ENCODE results near the gene MCCC1.
"Not testable (repeated sequence)": the region's sequence is repeated elsewhere in the genome, so short reads cannot be mapped to it uniquely, and the experiment has no call there.

MCCC1 gene

GRCh38 chr3:183103950-183104349 is 4.7 kb upstream of the MCCC1 start:
- DNase-seq (ENCODE audit: low read depth in 2 of 2) = not testable (repeated sequence)

DNA sequence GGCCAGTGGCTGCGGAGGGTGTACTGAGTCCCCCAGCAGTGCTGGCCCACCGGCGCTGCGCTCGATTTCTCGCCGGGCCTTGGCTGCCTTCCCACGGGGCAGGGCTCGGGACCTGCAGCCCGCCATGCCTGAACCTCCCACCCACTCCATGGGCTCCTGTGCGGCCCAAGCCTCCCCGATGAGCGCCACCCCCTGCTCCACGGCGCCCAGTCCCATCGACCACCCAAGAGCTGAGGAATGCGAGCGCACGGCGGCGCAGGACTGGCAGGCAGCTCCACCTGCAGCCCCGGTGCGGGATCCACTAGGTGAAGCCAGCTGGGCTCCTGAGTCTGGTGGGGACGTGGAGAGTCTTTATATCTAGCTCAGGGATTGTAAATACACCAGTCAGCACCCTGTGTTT is 1.7 kb upstream of the MCCC1 start:
- not testable (repeated sequence) for DNase-seq (ENCODE audit: low read depth in 2 of 2)

DNA sequence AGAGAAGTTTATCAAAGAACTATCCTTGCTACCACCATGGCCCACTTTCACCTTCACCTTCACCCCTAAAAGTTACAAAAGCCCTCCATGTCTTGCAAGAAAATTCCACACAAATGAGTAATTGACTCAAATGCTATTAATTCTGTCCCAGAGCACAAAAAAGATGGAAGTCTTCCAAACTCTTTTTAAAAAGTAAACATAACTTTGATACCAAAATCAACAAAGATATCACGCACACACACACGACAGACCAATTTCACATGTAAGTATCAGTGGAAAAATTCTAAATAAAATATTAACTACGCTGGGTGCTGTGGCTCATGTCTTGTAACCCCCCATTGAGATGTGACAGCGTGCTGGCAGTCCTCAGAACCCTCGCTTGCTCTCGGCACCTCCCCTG is 1.1 kb upstream of the MCCC1 start:
- DNase-seq (ENCODE audit: low read depth in 2 of 2) = no peak

DNA sequence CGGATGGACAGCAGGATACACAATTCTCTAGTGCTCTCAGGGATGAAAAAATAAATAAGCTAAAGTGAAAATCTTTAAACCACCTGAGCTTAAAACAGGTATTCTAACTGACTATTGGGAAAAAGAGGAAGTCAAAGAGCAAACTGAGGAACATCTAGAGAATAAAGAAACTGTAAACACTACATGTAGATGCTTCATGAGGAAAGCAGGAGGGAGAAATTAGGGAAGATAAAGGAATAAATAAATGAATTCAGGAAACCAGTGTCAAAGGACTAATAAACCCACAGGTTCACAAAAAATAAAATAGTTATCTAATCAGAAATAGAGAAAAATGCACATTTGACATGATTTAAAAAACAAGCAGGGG is 525 bp upstream of the MCCC1 start:
- DNase-seq (ENCODE audit: low read depth in 2 of 2) = no peak

GRCh38 chr3:183098536-183099025 is 715 bp downstream of the MCCC1 start:
- DNase-seq (ENCODE audit: low read depth in 2 of 2) = no peak

DNA sequence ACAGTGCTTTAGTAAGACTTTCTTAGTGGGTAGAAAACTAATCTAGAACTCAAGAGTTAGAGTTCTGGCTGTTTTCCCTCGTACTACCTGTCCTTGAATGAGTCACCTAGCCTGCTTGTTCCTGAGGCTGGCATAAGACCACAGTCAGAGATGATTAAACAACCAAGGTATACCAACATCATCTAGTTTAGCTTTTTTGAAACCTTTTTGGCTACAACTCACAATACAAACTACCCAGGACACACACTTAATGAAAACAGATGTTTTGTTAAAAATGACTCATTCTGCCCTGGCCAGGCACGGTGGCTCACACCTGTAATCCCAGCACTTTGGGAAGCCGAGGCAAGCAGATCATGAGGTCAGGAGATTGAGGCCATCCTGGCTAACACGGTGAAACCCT is 4.6 kb downstream of the MCCC1 start:
- DNase-seq (ENCODE audit: low read depth in 2 of 2) = no peak

- DNase-seq (ENCODE audit: low read depth in 2 of 2) = no peak
These were observed 7.0 kb downstream of the MCCC1 start for GRCh38 chr3:183092256-183092655.

DNA sequence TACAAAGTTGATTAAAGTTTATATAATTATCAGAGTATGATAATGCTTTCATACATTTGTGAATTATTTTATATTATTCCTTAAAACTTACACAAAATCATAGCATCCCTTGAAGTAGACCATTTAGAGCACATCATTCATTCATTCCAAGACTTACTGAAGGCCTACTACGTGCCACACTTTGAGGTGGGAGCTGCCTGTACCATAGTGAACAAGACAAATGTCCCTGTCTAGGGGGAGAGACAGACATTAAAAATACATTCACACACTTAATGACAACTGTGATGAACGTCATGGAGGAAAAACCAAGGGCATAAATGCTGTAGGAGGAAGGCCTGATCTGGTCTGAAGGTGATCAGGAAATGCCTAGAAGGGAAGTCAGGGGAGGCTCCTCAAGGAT is 12.1 kb downstream of the MCCC1 start:
- DNase-seq (ENCODE audit: low read depth in 2 of 2) = no peak

DNA sequence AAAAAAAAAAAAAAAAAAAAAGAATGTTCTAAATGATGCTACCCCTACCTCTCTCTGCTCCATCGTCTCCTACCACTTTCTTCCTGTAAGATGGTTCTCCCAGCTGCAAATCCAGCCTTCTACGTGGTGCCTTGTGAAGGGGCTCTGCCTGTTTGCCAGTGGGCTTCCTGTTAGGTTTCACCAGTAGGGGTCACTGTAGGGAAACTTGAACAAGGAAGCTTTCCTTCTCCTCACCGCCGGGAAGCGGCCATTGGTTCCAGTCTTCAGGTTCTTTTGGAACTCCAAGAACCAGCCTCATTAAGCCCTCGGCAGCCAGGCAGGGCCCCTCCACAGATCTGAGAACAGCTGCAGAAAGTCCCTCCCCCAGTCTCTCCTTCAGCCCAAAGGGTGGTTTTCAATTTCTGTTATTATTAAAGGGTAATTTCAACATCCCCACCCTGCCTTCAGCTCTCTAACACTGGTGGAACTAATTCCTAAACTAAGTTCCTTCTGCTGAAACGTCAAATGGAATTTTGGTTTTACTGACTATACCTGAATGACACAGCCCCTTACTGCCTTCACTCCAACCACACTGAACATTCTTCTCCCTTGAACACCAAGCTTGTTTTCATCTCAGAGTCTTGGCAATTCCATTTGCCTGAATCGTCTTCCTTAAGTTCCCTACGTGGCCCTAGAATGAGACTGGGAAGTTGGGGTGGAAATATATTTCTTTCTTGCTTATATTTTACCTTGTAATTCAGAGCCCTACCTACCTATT is 13.5 kb downstream of the MCCC1 start:
- DNase-seq (ENCODE audit: low read depth in 2 of 2) = no peak

GRCh38 chr3:183082355-183082915 is 16.9 kb downstream of the MCCC1 start:
- no peak for DNase-seq (ENCODE audit: low read depth in 2 of 2)

DNA sequence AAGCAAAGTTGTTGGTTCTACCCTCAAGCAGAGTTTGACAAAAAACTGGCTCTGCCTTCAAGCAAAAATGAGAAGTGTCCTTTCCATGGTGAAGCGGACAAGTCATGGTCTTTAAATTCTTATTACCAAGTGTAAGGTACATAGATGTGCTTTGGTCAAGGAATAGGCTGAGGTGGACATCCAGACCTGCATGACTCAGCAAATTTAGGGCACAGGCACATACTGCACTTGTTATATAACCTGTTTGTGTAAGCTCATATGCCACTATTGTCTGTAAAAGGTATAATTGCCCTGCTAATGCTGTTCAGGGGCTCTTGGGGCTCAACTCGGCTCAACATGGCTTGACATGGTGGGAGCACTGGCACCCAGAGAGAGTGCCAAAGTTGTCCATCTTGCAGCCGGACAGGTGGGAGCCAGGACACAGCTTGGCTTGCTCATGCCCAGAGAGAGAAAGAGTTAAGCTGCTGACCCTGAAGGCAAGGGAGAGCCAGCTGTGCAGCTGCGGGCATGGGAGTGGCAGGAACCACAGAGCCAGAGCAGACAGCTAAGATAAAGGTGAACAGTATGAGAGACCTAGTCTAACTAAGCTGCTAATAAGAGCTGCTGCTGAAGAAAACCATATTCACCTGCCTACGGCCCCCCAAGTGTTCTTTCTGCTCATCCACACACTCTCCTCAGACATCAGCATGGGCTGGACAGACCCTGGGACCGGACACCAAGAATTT is 17.7 kb downstream of the MCCC1 start:
- no peak for DNase-seq (ENCODE audit: low read depth in 2 of 2)

GRCh38 chr3:183080628-183081027 is 18.7 kb downstream of the MCCC1 start:
- DNase-seq (ENCODE audit: low read depth in 2 of 2) = no peak

DNA sequence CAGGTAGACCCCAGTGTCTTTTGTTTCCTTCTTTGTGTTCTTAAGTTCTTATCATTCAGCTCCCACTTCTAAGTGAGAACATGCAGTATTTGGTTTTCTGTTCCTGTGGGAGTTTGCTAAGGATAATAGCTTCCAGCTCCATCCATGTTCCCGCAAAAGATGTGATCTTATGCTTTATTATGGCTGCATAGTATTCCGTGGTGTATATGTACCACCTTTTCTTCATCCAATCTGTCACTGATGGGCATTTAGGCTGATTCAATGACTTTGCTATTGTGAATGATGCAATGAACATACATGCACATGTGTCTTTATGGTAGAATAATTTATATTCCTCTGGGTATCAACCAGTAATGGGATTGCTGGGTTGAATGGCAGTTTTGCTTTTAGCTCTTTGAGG is 24.4 kb downstream of the MCCC1 start:
- DNase-seq (ENCODE audit: low read depth in 2 of 2) = no peak

GRCh38 chr3:183074261-183074660 is 25.0 kb downstream of the MCCC1 start:
- no peak for DNase-seq (ENCODE audit: low read depth in 2 of 2)

DNA sequence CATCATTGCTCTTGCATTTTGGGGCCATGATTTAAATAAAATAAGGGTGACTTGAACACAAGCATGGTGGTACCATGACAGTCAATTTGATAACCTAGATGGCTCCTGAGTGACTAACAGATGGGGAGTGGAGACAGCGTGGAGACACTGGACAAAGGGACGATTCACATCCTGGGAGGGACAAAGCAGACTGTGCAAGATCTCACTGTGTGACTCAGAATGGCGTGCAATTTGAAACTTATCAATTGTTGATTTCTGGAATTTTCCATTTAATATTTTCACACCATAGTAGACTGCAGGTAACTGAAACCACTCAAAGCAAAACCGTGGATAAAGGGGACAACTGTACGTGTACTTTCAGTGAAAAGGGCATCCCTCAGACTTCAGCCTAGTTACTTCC is 25.5 kb downstream of the MCCC1 start:
- DNase-seq (ENCODE audit: low read depth in 2 of 2) = no peak

DNA sequence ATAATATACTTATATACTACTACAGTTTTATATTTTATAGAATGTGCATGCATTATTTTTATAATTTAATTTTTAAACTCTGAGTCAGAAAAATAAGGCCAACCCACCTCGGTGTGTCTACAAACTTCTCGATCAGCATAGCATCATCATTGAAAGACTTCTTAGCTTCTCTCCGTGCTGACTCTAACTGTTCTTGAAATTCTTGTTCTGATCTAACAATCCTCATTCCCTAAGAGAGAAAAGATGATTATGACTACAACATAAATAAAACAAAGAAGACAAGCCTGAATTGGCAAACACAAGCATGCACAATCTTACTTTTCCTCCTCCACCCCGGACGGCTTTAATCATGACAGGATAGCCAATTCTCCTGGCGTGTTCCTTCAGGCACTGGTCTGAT is 28.4 kb downstream of the MCCC1 start:
- no peak for DNase-seq (ENCODE audit: low read depth in 2 of 2)

GRCh38 chr3:183069086-183069485 is 30.2 kb downstream of the MCCC1 start:
- no peak for DNase-seq (ENCODE audit: low read depth in 2 of 2)

DNA sequence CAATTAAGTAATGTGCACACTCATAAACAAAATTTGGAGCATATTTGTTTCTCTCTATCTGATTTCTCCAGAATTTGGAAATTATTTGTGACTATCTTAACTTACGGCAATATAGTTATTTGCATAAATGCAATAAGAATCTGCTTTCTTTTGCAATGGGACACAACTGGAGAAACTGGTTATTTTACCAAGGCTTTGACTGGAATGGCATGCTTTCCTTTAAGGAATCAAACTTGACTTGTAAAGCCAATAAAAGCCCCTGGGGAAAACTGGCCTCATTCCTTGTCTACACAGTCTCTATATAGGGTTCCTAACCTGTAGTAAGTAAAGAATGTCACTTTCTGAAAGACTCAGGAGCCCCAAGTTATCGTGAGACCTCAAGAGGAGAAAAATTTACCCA is 32.4 kb downstream of the MCCC1 start:
- not testable (repeated sequence) for DNase-seq (ENCODE audit: low read depth in 2 of 2)

DNA sequence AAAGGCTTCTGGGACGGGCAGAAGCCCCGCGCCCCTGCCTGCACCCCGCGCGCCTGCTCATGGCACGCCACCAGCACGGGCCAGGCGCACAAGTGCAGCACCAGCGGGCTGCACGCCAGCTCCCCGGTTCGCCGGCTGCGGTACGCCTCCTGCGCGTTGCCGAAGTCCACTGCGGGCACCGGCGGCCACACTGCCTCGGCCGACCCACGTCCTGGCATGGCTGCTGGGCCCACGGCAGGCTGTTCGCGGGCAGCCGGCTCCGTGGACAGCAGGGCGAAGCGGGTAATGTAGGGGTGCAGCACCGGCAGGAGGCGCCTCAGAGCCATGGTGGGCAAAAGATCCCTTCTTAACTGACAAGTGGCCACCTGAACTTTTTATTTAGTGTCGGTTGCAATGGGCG is 34.8 kb downstream of the MCCC1 start:
- no peak for DNase-seq (ENCODE audit: low read depth in 2 of 2)

DNA sequence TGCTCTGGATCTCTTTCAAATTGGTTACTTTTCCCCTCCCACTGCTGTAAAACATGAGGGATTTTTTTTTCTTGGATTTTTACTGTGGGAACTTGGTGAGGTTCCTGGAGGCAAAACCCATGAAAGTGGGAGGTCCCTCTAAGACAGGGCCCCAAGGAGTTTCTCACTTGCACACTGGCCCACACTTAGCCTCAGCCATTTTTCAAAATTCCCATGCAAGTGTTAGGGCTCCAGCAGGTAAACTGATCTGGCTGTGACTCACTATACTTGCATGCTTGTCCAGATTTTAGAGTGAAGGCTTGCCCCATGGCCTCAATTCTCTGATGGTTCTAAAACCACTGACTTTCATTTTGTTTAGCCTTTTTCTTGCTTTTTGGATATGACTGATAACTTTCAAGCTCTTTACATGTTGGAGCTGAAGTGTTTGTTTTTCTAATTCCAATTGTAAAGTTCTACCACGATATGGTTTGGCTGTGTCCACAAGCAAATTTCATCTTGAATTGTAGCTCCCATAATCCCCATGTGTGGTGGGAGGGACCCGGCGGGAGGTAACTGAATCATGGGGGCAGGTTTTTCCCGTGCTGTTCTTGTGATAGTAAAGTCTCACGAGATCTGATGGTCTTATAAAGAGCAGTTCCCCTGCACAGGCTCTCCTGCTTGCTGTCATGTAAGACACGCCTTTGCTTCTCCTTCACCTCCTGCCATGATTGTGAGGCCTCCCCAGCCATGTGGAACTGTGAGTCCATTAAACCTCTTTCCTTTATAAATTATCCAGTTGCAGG is 37.7 kb downstream of the MCCC1 start:
- DNase-seq (ENCODE audit: low read depth in 2 of 2) = no peak

DNA sequence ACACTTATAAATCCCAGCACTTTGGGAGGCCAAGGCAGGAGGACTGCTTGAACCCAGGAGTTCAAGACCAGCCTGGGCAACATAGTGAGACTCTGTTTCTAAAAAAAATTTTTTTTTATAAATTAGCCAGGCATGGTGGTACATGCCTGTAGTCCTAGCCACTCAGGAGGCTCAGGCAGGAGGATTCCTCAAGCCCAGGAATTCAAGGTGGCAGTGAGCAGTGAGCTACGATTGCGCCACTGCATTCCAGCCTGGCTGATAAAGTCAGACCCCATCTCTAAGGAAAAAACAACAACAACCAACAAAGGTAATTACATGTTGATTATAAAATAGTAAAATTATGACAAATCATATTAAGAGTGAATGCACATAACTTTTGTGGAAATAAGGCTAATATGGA is 40.9 kb downstream of the MCCC1 start:
- DNase-seq (ENCODE audit: low read depth in 2 of 2) = no peak

DNA sequence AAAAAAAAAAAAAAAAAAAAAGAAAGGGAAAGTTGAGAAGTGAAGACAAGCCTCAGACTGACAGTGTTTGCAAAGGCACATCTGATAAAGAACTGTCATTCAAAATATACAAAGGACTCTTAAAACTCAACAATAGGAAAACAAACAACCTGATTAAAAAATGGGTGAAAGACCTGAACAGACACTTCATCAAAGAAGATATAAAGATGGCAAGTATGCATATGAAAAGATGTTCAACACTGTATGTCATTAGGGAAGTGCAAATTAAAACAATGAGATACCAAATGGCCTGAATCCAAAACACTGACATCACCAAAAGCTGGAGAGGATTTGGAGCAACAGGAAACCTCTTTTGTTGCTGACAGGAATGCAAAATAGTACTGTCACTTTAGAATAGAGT is 48.6 kb downstream of the MCCC1 start:
- no peak for DNase-seq (ENCODE audit: low read depth in 2 of 2)
